HG03175 (cell line): ENCODE results near the gene AMIGO2.

Experiments
- ATAC-seq: cut with Tn5 transposase; IDR thresholded peaks from one replicate; pipeline ENCODE4 v1.9.1; 2021; ENCODE audit warnings: mild to moderate bottlenecking, moderate library complexity; ENCODE audit not compliant: unreplicated experiment

The AMIGO2 gene

GRCh38 chr12:47098099-47098498 lies 18.3 kb upstream of the AMIGO2 start:
- ATAC-seq: no peak

GRCh38 chr12:47097276-47097896 lies 17.6 kb upstream of the AMIGO2 start:
- no peak for ATAC-seq

- ATAC-seq: no peak
These were observed 15.9 kb upstream of the AMIGO2 start for GRCh38 chr12:47095446-47096236.

GRCh38 chr12:47094804-47095203 lies 15.0 kb upstream of the AMIGO2 start:
- ATAC-seq: no peak

GRCh38 chr12:47091009-47091408 lies 11.2 kb upstream of the AMIGO2 start:
- no peak for ATAC-seq

DNA sequence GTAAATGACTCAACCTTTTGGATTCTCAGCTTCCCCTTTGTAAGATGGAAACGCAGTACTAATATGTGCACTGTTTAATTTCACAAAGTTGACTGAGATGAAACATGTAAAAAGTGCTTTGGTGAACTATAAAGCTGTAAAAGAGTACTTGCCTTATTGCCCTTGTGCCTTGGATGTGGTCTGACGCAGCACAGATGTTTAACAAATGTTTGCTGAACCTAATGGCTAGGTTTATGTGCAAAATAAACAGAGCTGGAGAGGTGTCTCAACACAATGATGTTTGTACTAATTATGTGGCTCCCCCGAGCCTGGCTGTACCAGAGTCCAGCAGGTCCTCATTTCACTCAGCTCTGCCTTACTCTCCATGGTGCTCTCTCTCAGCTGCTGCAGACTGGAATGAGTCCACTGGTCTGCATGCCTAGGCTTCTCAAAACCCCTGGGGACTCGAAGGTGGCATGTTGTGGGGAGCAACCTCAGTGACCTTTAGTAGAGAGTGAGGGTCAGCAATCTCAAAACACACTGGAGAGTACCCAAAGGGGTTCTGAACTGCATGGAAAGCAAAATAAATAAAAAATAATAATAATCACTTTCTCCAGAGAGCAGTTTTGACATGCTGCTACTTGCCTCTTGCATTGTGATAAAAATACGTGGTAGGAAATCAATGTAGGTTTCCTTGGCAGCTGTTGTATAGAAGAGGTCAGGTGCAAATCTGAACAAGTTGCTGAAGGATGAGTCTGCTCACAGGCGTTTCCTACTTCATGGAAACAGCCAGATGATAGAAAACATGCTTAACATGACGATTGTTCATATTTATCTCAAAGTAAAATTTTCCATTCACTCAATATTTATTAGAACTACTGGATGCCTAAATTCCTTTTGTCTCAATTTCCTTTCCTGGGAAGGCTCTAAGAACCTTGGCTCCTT lies 8.5 kb upstream of the AMIGO2 start:
- no peak for ATAC-seq

- no peak for ATAC-seq
These were observed 7.4 kb upstream of the AMIGO2 start for GRCh38 chr12:47087088-47087688.

DNA sequence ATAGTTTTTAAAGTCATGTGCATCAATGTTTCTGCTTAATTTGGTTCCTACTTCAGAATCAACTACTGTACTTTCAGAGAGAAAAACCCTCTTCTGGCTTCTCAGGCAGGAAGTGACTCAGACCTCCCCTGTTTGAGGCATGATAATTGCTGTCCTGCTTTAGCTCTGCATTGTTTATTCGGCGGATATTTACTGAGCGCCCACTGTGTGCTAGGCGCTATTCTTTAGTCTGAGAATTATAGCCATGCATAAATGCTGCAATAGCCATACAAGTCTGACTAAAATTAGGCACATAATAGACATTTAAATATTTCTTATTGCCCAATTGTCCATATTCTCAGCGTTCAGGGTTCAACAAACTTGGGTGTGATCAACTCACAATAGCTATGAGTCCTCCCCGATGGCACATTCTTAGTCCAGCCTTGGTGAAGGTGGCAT lies 6.1 kb upstream of the AMIGO2 start:
- ATAC-seq: no peak

GRCh38 chr12:47084172-47084571 lies 4.4 kb upstream of the AMIGO2 start:
- ATAC-seq: no peak

- ATAC-seq: no peak
These were observed 3.2 kb upstream of the AMIGO2 start for GRCh38 chr12:47082796-47083621.

- no peak for ATAC-seq
These were observed 2.5 kb upstream of the AMIGO2 start for GRCh38 chr12:47082283-47082682.

GRCh38 chr12:47080725-47081502 lies 1.2 kb upstream of the AMIGO2 start:
- ATAC-seq: no peak

GRCh38 chr12:47079981-47080724 lies 394 bp upstream of the AMIGO2 start:
- peak; percentile 24 for ATAC-seq

GRCh38 chr12:47078733-47079467 lies 859 bp downstream of the AMIGO2 start:
- ATAC-seq: no peak

DNA sequence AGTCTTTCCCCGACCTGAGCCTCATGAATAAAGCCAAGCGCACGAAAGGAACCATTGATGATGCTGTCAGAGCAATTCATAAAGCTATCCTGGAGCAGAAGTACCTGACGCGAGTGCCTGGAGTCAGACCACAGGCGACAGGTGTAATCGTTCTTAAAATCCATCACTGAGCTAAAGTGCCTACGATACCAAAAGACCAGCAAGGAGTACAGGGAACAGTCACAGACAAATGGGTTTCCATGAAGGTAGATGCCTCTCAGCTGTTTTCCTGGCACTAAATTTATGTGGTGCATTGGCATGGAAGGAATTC lies 1.7 kb downstream of the AMIGO2 start:
- ATAC-seq: no peak

GRCh38 chr12:47077206-47078085 lies 2.3 kb downstream of the AMIGO2 start:
- no peak for ATAC-seq
